Measurements from ENCODE around the gene FNBP1.

FNBP1 gene

DNA sequence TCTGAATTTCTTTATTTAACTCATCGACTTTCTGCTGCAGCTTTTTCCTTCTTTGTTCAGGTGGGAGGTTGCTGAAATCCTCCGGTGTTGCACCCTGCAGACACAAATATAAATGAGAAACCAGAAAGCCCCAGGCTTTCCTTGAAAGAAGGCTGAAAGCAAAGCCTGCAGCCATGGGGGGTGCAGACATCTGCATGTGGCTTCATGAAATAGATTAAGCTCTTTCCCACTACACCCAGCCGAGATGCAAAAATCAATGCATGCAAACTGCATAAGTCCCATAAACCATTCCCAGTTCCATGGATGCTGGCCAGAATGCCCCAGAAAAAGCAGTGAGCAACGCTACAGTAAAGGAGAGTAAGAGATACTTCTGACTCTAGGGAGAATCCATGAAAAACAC, 134.1 kb downstream of the FNBP1 start:
- TF ChIP-seq, protein P1, sequence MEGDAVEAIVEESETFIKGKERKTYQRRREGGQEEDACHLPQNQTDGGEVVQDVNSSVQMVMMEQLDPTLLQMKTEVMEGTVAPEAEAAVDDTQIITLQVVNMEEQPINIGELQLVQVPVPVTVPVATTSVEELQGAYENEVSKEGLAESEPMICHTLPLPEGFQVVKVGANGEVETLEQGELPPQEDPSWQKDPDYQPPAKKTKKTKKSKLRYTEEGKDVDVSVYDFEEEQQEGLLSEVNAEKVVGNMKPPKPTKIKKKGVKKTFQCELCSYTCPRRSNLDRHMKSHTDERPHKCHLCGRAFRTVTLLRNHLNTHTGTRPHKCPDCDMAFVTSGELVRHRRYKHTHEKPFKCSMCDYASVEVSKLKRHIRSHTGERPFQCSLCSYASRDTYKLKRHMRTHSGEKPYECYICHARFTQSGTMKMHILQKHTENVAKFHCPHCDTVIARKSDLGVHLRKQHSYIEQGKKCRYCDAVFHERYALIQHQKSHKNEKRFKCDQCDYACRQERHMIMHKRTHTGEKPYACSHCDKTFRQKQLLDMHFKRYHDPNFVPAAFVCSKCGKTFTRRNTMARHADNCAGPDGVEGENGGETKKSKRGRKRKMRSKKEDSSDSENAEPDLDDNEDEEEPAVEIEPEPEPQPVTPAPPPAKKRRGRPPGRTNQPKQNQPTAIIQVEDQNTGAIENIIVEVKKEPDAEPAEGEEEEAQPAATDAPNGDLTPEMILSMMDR (IDR thresholded peaks at IDR 0.05; ENCODE audit: low read depth, low read length): no peak
- no peak overlapping the region for H3K4me3 ChIP-seq (replicated peaks in 1 of 2; ENCODE audit: low read depth in 2 of 2, low read length in 2 of 2)
- DNase-seq (ENCODE audit: low read depth in 2 of 2): no peak

DNA sequence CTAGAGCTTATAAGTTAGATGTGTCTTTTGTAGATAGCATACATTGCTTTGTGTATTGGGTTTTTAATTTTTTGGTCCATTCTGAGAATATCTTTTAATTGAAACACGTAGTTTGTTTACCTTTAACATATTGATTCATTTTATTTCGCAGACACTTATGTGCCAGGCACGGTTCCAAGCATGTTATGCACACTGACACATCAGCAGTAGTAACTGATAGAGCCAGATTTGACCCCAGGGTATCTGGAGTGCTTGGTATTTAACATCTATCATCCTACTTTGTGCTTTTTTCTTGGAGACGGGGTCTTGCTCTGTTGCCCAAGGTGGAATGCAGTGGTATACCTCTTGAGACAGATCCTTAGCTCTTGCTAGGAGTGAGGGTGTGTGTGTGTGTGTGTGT, 135.8 kb downstream of the FNBP1 start:
- DNase-seq (ENCODE audit: low read depth in 2 of 2): no peak
- no peak overlapping the region for H3K4me3 ChIP-seq (replicated peaks in 1 of 2; ENCODE audit: low read depth in 2 of 2, low read length in 2 of 2)
- TF ChIP-seq, protein P1 (IDR thresholded peaks at IDR 0.05; ENCODE audit: low read depth, low read length): no peak

DNA sequence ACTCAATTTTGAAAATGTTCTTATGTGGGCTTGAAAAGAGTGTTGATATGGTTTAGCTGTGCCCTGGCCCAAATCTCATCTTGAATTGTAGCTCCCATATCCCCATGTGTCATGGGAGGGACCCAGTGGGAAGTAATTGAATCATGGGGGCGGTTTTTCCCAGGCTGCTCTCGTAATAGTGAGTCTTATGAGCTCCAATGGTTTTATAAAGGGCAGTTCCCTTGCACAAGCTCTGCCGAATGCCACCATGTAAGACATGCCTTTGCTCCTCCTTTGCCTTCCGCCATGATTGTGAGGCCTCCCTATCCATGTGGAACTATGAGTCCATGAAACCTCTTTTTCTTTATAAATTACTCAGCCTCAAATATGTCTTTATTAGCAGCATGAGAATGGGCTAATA, 136.7 kb downstream of the FNBP1 start:
- no peak for DNase-seq (ENCODE audit: low read depth in 2 of 2)
- TF ChIP-seq, protein P1 (IDR thresholded peaks at IDR 0.05; ENCODE audit: low read depth, low read length): no peak
- no peak overlapping the region for H3K4me3 ChIP-seq (replicated peaks in 1 of 2; ENCODE audit: low read depth in 2 of 2, low read length in 2 of 2)

DNA sequence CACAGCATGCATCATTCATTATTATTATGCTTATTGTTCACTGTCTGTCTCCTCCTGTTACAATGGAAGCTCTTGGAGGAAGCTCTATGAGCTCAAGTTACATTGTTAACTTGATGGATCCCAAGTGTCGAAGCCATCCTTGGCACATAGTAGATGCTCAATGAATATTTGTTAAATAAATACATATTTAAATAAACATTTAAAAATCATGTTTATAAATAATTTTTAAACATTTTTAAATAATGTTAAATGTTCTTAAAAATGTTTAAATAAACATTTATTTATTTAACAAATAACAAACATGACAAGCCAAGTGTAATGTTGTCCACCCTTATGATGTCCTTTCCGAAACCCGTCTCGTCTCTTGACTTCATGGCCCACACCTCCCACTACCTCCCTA, 138.3 kb downstream of the FNBP1 start:
- TF ChIP-seq, protein P1 (IDR thresholded peaks at IDR 0.05; ENCODE audit: low read depth, low read length): no peak
- no peak for DNase-seq (ENCODE audit: low read depth in 2 of 2)

DNA sequence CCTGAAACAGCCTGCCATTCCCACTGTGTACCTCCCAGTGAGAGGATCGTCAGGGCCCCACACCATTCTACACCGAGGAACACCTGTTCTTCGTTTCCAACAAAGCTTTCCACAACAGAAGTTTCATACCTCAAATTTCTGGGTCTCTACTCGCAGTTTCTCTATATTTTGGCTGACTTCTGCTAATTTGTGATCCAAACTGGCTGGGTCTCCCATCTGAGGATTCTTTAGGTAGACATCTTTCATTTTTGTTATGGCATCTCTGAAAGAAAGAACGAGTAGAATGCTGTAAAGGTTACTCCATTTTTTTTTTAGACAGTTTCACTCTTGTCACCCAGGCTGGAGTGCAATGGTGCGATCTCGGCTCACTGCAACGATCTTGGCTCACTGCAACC, 140.3 kb downstream of the FNBP1 start:
- DNase-seq (ENCODE audit: low read depth in 2 of 2): no peak
- TF ChIP-seq, protein P1 (IDR thresholded peaks at IDR 0.05; ENCODE audit: low read depth, low read length): no peak
- H3K4me3 ChIP-seq (replicated peaks in 1 of 2; ENCODE audit: low read depth in 2 of 2, low read length in 2 of 2): no peak overlapping the region

More for the DNA sequence above, 138.3 kb downstream of the FNBP1 start:
- H3K4me3 ChIP-seq (replicated peaks in 1 of 2; ENCODE audit: low read depth in 2 of 2, low read length in 2 of 2): no peak overlapping the region

DNA sequence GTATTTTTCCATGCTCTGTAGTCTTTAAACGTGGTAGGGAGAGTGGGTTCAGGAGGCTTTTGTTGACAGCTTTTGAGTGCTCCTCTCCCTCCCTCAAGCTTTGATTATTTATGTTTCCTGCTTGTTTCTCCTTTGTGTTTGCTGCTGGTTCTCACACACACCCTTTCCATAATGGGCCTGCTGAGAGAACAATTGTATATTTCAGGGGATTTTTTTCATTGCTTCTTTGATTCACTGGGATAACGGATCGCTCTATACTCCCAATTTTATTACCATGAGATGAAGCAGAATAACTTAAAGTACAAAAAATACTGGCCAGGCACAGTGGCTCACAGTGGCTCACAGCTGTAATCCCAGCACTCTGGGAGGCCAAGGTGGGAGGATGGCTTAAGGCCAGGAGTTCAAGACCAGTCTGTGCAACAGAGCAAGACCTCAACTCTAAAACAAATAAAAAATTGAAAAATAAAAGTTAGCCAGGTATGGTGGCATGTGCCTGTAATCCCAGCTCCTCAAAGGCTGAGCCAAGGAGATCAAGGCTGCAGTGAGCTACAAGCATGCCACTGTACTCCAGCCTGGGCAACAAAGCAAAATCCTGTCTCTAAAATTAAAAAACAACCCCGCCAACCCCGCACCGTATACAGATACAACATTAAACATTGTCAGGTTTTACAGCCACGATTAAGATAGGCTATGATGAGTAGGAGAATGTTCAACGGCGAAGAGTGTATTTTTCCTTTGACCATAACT, 140.8 kb downstream of the FNBP1 start:
- DNase-seq (ENCODE audit: low read depth in 2 of 2): no peak
- TF ChIP-seq, protein P1 (IDR thresholded peaks at IDR 0.05; ENCODE audit: low read depth, low read length): no peak
- H3K4me3 ChIP-seq (replicated peaks in 1 of 2; ENCODE audit: low read depth in 2 of 2, low read length in 2 of 2): no peak overlapping the region

Data from cardiac fibroblast (primary cell).